HCT116 (cell line): ENCODE results near the gene KIAA2012.

ENCODE experiments used
- CEBPB ChIP-seq: IDR thresholded peaks from 2 replicates; pipeline ENCODE4 v1.6.1; 2012; ENCODE audit warnings: low read depth
- POLR2A ChIP-seq: IDR thresholded peaks from 2 replicates; pipeline ENCODE4 v1.7.0; 2011; ENCODE audit warnings: borderline replicate concordance; ENCODE audit not compliant: insufficient read depth, insufficient read length; ENCODE audit errors: extremely low read depth
- TF ChIP-seq, protein P1 (sequence below), 3 experiments: fragments of 200-600 bp in 1 of 3; sonication (generic) in 1 of 3; IDR thresholded peaks in 2 of 3; conservative IDR thresholded peaks in 1 of 3; 2 replicates each; pipeline ENCODE4 v1.5.1; 2012 to 2017; ENCODE audit warnings: low read depth in 2 of 3, low read length in 2 of 3, antibody characterized with exemption in 1 of 3, borderline replicate concordance in 1 of 3, control low read depth in 1 of 3, mild to moderate bottlenecking in 1 of 3, mixed read lengths in 1 of 3, mixed run types in 1 of 3, moderate library complexity in 1 of 3; ENCODE audit not compliant: insufficient read depth in 1 of 3

DNA sequence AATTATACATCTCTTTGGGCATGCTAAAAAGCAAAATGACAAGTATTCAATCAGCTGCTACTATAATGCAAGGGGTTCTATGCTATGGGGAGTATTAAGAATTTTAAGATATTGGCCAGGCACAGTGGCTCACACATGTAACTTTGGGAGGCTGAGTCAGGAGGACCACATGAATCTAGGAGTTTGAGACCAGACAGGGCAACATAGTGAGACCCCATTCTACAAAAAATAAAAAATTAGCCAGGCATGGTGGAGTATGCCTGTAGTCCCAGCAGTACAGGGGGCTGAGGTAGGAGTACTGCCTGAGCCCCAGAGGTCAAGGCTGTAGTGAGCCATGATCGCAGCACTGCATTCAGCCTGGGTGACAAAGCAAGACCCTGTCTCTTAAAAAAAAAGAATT is 5.5 kb upstream of the KIAA2012 start:
- TF ChIP-seq, protein P1, sequence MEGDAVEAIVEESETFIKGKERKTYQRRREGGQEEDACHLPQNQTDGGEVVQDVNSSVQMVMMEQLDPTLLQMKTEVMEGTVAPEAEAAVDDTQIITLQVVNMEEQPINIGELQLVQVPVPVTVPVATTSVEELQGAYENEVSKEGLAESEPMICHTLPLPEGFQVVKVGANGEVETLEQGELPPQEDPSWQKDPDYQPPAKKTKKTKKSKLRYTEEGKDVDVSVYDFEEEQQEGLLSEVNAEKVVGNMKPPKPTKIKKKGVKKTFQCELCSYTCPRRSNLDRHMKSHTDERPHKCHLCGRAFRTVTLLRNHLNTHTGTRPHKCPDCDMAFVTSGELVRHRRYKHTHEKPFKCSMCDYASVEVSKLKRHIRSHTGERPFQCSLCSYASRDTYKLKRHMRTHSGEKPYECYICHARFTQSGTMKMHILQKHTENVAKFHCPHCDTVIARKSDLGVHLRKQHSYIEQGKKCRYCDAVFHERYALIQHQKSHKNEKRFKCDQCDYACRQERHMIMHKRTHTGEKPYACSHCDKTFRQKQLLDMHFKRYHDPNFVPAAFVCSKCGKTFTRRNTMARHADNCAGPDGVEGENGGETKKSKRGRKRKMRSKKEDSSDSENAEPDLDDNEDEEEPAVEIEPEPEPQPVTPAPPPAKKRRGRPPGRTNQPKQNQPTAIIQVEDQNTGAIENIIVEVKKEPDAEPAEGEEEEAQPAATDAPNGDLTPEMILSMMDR (IDR thresholded peaks at IDR 0.05 in 2 of 3, conservative IDR thresholded peaks at IDR 0.05 in 1 of 3; ENCODE audit: borderline replicate concordance in 1 of 3, insufficient read depth in 1 of 3, low read depth in 2 of 3, low read length in 2 of 3) = no peak
- TF ChIP-seq CEBPB (no peak), POLR2A (no peak)
